ENCODE results near the gene BARHL1.

Gene BARHL1

DNA sequence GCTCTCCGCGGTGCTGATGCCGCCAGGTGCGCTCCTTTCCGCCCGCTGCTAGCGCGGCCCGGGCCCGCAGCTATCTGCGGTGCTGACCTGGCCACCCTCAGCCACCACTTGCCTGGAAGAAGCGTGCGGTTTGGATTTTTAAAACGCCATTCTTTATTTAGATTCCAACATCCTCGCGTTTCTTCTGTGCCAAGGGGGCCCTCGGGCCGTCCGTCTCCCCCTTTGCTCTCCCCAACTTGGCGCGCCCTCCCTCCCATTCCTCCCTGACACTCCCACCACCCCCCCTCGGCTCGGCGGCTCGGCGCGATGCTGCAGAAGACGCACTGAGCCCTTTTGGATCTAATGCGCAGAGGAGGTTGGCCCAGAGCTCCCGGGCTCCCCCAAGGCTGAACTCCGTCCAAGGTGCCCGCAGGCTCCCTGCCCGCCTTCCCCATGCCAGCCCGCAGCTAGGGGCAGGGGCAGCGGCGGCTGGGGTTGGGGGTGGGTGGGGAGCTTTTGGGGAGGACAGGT lies at the start of gene BARHL1:
BARHL1 (plus strand) TSS at position 331 of the 510 bp plus-strand sequence. CDS start 192 bp downstream, outside the sequence.
- no peak for DNase-seq

DNA sequence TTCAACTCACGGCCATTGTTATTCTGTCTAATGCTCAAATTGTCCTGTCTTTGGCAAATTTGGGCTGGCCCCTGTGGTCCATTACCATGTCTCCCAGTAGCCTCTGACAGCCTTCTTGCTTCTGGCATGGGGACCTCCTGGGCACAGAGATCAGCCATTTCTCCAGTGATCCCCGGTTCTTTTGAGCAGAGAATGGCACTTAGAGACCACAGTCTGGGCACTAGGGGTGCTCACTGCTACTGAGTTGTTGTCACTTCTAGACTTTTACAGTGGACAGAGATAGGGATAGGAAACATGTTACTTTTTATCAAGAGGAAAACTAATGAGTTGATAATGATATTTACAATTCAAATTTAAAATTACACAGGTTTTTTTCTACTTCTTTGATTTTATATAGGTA lies 47.6 kb upstream of the BARHL1 start:
- no peak for DNase-seq

DNA sequence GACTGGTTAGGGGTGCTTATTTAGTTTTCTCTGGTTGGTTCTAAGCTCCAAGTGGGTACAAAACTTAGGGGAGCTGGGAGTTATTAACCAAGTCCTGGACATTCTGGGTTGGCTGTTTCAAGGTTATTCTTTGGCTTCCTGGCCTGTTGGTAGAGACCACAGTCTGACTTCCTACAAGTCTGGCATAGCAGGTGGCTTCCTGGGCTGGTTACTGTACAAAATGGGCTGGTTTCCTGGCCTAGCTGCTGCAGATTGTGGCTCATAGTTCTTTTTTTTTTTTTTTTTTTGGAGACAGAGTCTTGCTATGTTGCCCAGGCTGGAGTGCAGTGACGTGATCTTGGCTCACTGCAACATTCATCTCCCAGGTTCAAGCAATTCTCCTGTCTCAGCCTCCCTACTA lies 46.3 kb upstream of the BARHL1 start:
- DNase-seq = no peak

DNA sequence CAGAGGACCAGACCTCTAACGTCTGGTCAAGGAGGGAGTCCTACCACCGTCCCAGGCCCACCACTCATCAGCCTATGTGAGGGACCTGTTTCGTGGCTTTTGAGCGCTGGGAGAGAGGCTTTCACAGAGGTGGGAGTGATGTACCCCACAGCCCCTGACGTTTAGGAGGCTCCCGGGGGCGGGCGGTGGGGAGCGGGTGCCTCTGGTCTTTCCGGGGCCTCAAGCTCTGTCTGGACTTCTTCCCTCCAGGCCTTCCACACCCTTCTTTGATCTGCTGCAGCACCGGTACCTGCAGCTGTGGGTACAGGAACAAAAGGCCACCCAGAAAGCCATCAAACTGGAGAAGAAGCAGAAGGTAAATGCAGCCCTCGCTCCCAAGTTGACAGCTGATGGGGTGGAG lies 45.1 kb upstream of the BARHL1 start:
- DNase-seq = no peak

DNA sequence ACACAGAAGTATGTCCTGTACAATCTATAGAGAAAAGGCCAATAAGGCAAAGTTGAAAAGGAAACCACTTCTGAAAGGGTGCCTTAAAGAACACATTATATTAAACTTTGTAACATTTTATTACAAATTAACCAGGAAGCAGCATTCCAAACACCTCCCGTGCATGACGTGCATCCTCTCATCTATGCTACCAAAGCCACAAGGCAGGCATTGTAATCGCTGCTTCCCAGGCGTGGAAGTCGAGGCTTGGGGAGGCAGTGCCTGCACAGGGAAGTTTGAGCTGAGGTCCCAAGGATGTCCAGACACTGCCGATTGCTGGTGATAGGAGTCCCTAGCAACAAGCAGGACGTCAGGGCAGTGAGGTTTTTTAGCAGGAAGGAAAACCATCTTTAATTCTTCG lies 44.3 kb upstream of the BARHL1 start:
- DNase-seq = no peak

DNA sequence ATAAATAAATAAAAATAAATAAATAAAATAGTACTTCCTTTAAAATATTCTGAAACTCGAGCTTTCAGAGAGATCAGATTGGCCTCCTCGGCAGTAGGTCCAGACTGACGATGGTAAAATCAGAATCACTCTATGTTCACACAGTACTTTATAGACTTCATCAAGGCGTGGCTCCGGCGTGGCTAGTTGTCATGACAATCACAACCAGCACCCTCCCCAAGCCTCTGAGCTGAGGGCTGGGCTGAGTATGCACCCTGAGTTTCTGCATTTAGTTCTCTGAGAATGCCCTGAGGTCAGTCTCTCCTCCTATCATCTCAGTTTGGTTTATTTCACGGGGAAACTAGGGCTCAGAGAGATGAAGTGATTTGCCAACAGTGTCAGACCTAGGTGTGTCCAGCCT lies 43.3 kb upstream of the BARHL1 start:
- DNase-seq = no peak

DNA sequence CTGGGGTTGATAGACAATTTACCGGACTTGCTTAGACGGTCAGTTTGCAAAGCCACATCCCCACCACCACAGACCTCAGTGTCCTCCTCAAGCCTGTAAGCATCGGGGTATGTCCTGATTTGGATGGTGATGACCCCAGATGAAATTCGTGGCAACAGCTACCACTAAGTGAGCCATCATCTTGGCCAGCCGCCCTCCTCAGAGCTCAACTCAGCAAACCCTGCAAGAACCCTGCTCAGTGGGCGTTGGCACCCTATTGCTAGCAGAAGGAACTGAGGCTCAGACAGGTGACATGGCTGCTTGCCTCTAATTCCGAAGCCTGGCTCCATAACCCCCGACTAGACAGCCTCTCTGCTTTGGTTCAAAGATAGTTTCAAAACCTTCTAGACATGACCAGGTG lies 41.4 kb upstream of the BARHL1 start:
- no peak for DNase-seq

DNA sequence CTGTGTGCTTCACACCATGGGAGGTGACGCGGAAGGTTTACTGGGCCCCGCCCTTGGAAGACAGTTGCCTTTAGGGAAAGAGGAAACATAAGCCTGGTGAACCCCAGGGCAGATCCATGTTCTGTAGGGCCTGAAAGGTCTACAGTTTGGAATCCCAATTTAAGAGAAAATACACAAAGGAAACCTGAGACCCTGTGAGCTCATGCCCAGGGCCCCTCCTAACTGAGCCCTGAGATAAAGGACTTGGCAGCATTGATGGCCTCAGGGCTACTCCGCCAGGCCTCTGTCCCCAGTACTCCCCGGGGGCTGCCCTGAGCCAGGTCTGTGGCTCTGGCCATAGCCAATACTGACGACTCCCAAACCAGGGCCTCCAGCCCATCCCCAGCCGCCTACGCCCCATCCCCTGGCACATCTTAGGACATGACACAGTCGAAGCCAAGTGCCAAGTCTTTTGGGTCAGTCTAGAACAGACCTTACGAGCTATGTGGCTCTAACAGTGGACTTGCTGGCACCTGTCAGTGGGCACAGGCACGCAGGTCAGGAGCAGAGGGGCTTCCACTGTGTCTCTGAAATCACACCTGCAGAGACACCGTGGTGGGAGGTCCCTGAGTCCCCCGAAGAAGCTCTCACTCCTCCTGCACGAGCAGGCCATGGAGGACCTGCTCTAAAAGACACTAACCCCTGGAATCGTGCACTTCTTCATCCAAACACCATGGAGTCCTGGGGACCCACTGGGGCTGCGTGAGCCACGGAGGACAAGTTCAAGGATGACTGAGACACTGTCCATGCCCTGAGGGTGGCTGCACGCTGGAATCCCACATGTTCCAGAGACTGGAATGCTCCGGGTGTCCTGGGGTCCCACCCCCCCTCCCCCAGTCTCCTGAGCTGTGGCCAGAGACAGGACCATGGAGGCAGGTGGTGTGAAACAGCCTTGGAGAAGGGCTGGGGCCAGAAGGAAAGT lies 40.3 kb upstream of the BARHL1 start:
- DNase-seq = no peak

DNA sequence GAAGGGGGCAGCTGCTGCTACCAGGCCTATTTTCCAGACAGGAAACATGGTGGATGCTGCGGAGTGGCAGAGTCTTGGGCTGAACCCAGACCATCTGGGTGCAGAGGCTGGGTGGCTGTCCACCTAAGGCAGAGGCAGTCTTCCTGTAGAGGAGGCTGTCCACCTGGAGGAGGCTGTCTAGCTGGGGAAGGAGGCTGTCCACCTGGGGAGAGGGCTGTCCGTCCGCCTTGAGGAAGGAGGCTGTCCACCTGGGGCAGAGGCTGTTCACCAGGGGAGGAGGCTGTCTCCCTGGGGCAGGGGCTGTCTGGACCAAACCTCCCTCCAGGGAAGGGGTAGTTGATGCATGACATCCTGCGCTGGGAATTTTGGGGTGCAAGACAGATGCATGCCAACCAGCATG lies 39.2 kb upstream of the BARHL1 start:
- no peak for DNase-seq

DNA sequence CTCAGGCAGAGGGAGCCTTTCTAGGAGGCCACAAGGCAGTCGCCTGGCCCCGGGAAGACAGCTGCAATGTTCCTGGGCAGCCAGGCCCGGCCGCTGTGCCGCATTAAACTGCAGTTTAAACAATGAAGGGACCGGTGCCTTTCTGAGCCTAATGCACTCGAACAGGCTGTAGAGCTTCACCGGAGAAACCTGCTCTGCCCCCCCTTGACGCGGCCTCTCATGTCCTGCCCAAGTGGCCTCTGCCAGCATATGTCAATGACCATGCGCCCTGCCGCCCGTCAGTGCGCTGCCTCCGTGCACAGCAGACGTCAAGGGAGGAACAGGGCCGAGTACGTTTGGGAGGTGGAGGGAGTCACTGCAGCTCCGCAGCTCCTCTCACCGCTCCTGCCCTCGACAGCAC lies 38.4 kb upstream of the BARHL1 start:
- DNase-seq = no peak

DNA sequence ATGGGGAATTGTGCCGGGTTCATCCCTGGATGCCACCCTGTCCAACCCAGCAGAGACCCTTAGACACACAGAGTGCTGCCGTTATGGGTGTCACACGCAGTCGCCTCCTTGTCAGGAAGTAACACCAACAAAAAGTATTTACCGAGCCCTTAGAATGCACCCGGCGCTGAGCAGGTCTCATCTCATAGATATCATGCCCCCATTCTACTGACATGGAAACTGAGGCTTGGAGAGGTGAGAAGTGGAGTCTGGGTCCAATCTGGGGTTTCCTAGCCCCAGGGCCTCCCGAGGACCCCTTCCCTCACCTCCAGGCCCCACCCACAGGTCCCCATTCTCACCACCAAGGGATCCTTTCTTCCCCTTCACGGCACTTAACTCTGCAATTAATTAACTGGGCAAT lies 36.8 kb upstream of the BARHL1 start:
- no peak for DNase-seq

DNA sequence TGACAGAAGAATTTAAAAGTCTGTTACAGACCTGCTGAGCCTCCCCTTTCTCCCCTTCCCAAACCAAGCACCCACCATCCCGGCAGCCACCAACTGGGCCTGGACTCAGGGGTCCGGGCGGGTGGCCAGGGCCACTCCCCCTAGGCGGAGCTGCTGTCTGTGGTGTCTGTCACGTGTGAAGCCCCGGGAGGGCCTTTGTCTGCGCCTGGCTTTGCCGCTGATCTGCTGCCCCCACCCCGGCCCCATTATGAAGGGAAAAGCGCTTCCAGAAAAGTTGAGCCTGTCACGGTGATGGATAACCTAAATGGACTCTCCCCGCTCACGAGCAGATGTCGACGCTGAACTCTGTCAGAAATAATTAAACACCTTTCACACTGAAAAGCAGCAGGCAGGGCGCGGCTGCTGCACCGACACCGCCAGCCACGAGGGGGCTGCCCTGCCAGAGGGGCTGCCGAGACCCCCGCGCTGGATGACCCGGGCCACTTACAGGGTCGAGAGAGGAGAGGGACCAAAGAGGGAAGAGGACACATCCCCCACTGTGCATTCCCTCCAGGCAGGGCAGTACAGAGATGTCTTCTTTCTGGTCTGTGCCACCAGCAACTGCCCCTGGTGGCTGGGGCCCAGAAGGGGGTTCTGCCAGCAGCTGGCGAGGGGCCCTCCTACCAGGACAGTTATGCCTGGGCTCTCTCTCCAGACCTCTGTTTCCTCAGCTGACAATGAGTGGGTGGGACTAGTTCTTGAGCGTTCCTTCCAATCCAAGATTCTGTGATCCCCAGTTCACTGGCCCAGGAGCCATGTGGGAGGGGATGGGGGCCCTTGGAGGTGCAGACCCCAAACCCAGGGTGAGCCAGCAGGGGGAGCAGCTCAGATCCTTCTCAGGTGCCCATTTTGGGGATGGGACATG lies 36.0 kb upstream of the BARHL1 start:
- DNase-seq = no peak

DNA sequence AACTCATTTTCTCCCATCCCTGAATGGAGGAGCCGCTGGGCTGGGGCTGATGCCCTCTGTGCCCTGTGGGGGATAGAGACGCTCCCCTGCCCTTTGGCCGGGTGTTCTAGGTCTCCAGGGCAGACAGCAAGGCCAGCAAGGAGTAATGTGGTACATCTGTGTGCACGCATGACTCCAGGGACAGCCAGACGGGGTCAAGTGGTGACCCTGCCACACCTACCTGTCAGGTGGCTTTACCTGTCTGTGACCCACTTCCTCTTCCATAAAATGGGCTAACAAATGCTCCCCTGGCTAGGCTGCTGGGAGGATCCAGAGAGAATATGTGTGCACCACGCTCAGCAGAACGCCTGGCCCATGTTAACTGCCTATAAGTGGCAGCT lies 35.4 kb upstream of the BARHL1 start:
- DNase-seq = no peak

DNA sequence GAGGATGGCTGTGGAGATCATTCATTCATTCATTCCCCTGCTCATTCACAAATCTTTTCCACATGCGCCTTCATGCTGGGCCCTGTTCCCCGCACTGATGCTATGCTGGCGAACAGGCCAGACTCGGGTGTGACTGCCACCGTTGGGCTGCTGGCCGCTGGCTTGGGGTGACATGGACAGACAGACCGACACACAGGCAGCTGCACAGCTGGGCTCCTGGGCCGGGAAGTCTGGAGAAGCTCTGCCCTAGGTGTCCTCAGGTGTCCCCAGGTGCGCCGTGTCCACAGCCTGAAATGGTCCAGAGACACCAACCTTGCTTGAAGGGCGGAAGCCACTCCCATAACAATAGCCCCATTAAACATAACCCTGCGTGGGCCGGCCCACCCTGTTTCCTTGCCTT lies 35.0 kb upstream of the BARHL1 start:
- DNase-seq = no peak

DNA sequence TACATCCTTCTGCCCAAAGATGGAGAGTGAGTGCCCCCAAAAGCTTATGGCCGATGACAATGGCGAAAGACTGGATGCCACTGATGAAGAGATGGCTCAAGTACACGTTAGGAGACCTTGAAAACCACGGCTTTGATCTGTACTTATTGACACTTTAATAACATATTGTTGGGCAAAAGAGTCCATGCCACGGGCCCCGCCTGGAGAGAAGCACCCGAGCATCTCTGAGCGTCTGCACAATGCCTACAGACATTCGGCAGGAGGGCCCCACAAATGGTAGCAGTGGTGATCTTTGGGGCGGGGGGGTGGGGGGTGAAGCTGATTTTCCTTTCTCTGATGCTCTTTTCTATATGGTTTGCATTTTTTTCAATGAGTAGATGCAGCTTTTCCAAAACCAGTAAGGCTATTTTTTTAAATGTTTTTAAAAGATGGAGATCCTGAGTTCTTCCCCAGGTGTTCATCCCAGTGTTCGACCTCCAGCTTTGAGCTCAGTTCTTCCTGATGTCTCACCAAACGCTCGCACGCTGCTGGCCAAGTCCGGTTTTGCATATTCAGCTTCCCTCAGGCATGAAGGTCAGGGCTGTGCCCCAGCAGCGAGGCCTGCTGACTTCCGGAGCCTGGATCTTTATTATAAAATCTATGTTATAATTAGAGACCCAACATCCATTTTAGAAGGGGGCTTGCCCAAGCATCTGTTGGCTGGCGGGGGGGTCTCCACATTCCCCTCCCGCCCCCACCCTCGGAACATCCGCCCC lies 34.3 kb upstream of the BARHL1 start:
- DNase-seq = no peak

DNA sequence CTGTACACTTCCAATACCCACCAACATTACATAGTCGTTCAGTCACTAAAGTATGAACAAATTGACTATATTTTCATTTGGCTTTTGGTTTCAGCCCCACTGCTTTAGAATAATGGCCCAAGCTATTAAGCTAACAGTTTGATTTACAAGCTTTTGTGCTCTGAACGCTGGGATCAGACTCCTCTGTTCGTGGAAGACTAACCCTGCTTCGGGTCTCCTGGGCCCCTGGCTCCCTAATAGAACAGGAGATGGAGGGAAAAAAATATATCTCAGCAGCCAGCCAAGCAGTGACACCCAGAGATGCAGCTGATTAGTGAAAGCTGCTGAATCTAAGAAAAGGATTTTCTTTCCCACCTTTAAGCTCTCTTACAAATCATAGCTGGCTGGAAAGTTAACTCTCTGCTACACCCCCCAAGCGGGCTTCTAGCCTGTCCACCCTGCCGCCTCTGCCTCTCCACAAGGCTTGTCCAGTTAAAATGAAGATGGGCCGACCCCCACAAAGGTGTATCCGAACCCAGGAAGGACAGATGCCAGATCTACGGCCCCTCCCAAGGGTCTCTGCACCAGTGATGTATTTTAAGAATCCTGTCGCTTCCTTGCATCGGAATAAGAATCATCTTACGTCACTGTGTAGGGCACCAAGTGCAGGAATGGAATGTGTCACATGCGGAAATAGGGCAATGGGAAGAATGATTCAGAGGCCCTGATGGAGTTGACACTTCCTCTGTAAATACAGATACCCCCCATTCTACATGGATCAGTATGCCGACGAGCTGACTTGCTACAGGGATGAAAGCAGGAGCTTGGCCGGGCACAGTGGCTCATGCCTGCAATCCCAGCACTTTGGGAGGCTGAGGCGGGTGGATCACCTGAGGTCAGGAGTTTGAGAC lies 33.4 kb upstream of the BARHL1 start:
- DNase-seq = no peak

DNA sequence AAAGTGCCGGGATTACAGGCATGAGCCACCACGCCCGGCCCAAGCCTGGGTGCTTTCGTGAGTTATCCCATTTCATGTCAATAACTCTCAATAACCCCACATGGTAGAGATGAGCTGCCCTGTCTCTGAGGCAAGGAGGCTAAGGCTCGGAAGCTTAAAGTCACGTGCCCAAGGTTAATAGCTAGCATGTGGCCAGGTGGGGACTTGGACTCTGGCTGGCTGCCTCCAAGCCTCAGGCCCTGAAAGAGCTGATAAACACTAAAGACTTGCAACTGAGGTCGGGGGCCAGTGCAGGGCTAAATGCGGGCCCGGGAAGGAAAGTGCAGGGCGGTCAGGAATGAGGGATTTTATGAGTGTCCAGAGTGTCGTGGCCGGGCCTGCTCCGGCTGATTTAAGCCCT lies 30.9 kb upstream of the BARHL1 start:
- no peak for DNase-seq

DNA sequence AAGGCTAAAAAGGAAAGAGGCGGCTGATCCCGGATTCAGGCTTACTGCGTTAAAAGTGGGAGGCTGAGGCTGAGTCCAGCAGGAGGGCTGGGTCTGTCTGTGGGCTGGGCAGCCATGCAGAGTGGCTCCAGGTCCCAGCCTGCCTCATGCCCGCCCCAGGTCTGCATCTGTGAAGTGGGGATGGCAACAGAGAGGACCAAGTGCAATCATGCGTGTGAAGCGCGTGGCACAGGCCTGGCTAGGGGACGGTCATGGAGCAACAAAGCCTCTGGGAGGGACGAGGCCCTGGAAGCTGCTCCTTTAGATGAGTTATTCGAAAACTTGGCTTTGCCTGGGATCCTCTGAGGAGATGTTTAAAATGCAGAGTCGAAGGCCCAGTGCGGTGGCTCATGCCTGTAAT lies 30.4 kb upstream of the BARHL1 start:
- DNase-seq = no peak

DNA sequence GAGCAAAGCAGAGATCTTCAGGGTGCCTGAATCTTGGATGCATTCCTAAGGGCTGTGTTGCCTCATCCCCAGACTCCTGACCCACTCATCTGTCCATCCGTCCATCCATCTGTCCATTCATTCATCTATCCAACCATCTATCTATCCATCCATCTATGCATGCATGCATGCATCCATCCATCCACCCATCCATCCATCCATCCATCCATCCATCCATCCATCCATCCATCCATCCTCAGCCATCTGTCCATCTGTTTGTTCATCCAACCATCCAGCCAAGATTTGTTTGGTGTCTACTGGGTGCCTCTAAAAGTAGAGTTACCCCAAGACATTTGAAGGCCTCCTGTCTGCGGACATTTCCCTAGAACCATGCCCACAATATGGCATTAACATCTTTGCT lies 27.7 kb upstream of the BARHL1 start:
- DNase-seq = no peak

DNA sequence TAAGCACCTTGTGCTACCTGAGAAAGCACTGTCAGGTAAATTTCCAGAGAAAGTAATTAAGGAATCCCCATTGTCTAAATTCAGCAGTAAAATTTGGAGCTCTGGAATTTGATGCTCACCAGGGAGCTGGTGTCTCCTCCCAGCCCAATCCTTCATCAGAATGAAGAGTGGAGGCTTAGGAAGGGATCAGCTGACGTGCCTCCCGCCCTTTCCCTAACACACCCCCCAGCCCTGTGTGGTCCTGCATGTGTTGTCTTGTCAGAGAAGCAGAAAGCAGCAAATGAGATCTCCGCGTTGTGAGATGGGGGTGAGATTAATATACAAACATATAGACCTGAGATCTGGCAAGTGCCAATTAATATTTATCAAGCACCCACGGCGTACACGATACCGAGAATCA lies 26.9 kb upstream of the BARHL1 start:
- no peak for DNase-seq

DNA sequence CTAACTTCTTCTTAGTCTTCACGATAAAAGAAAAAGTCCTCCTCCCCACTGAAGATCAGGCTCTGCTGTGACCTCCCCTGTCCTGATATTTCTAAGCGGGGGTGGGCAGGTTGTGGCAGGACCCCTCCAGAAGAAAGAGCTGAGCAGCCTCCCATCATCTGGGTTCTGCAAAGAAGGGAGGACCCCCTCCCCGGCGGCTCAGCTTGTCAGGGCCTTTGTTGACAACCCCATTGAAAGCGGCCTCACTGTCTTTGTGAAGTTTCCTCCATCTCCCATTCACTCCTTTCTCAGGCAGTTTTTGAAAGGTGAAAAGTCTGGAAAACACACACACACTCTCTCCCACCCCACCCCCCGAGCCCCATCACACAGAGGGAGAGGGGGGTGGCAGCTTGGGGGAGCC lies 26.2 kb upstream of the BARHL1 start:
- no peak for DNase-seq

DNA sequence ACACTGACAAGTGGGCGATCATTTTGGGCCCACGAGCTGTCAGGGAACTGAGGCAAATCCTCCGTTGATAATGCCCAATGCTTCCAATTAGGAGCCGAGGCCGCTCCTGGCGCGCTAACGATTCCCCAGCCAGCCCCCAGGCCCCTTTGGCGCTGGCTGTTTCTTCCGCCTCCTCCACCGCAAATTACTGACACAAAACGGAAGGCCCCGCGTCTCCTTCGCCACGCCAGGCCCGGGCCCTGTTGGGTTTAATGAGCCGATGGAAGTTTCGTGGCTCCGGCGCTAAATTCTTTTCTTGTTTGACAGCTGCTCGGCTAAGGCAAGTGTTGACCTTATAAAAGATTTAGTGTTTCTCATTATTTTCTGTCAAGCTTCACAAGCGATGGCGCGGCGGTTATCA lies 25.7 kb upstream of the BARHL1 start:
- no peak for DNase-seq

Measured in bone marrow (tissue), 2 donors.